ENCODE data around the gene CLTA.
"Not testable (repeated sequence)": the region's sequence is repeated elsewhere in the genome, so short reads cannot be mapped to it uniquely, and the experiment has no call there.

The CLTA gene

GRCh38 chr9:36239205-36239604 is 48.5 kb downstream of the CLTA start:
- not testable (repeated sequence) for DNase-seq (ENCODE audit: low read depth, low spot score)

GRCh38 chr9:36239675-36240074 is 49.0 kb downstream of the CLTA start:
- DNase-seq (ENCODE audit: low read depth, low spot score) = not testable (repeated sequence)

- DNase-seq (ENCODE audit: low read depth, low spot score) = no peak
These were observed 55.2 kb downstream of the CLTA start for GRCh38 chr9:36245906-36246305.

- DNase-seq (ENCODE audit: low read depth, low spot score) = no peak
These were observed 56.6 kb downstream of the CLTA start for GRCh38 chr9:36247356-36247755.

- DNase-seq (ENCODE audit: low read depth, low spot score) = not testable (repeated sequence)
These were observed 57.3 kb downstream of the CLTA start for GRCh38 chr9:36248061-36248460.

GRCh38 chr9:36249189-36249588 is 58.5 kb downstream of the CLTA start:
- no peak for DNase-seq (ENCODE audit: low read depth, low spot score)

- DNase-seq (ENCODE audit: low read depth, low spot score) = no peak
These were observed 59.4 kb downstream of the CLTA start for GRCh38 chr9:36250079-36250478.

- DNase-seq (ENCODE audit: low read depth, low spot score) = no peak
These were observed 60.7 kb downstream of the CLTA start for GRCh38 chr9:36251428-36251827.

- DNase-seq (ENCODE audit: low read depth, low spot score) = peak; percentile 85
These were observed 67.7 kb downstream of the CLTA start, which contains the start of gene GNE for GRCh38 chr9:36258208-36258995. TSS of gene GNE (minus strand) at chr9:36258448. CDS start at chr9:36249355, 9,093 bp downstream.

- no peak for DNase-seq (ENCODE audit: low read depth, low spot score)
These were observed 68.3 kb downstream of the CLTA start for GRCh38 chr9:36258996-36259533.
